ENCODE measurements around the gene NCR3LG1. TPM values are rescaled to one million over a fixed set of nuclear protein-coding genes. Genes with fewer than 3 reads are reported as not detected.

The NCR3LG1 gene
- total and polyA plus RNA-seq, 2 donors (not counting 3 experiments of a cell fraction or from before 2014, with no cell fraction given) = 2.2 to 8.1 TPM

- Histone ChIP-seq H3K9me1 (replicated peaks; ENCODE audit: control insufficient read depth, extremely low read depth, insufficient read depth, low read length) (no peaks in the 10 kb centered on the region), H3K27ac (ENCODE audit: insufficient read depth, low read depth, low read length) (no peak overlapping the region), H3K9ac (replicated peaks; ENCODE audit: extremely low read depth, insufficient read depth, low read length) (no peak overlapping the region), H4K20me1 (replicated peaks; ENCODE audit: control insufficient read depth, extremely low read depth, insufficient read depth, low read length) (no peaks in the 10 kb centered on the region), H3K36me3 (ENCODE audit: control insufficient read depth in 2 of 2, extremely low read depth in 1 of 2, insufficient read depth in 2 of 2, low read length in 2 of 2) (no peaks in the 10 kb centered on the region), H2AFZ (ENCODE audit: low read depth, low read length) (no peak overlapping the region), H3K4me2 (ENCODE audit: insufficient read depth, low read length) (no peak overlapping the region), H3K4me3 (replicated peaks in 1 of 3; ENCODE audit: insufficient read depth in 1 of 3, low read depth in 1 of 3, low read length in 3 of 3) (no peak overlapping the region), H3K79me2 (ENCODE audit: control insufficient read depth, insufficient read depth, low read length) (no peaks in the 10 kb centered on the region), H3K9me3 (replicated peaks; ENCODE audit: control insufficient read depth, insufficient read depth, low read length) (no peaks in the 10 kb centered on the region), H3K4me1 (ENCODE audit: control insufficient read depth, extremely low read depth, insufficient read depth, low read length) (no peaks in the 10 kb centered on the region), H3K27me3 (ENCODE audit: control insufficient read depth in 2 of 2, insufficient read depth in 2 of 2, low read length in 2 of 2) (peaks cover 4 to 10% of the 10 kb centered on the region in 2 experiments)
- POLR2A ChIA-PET = no interaction called here
- intact Hi-C loops (cut with micrococcal nuclease) (no loop called here), dilution Hi-C loops (cut with MboI; ENCODE audit: extremely low pct_ligation_motif_present, low sequenced_read_pairs) (no loop called here)
- no peak for FAIRE-seq
- BruUV-seq (replicated peaks) = no TSS peak
- CTCF ChIA-PET = interaction anchor here (1.4 kb wide), 1 partner anchor 106 kb away, joined by 5 read pairs; no protein-coding TSS in a partner anchor
- no peak for TF ChIP-seq GATA2 (IDR thresholded peaks at IDR 0.05; ENCODE audit: insufficient read depth, insufficient read length, low read depth, low read length)
- no peak for TF ChIP-seq JUN (IDR thresholded peaks at IDR 0.05; ENCODE audit: borderline replicate concordance, insufficient read depth, insufficient read length, low read depth)
- TF ChIP-seq POLR2A (IDR thresholded peaks at IDR 0.05; ENCODE audit: low read depth, low read length) = no peak
- TF ChIP-seq EZH2 (IDR thresholded peaks at IDR 0.05; ENCODE audit: borderline replicate concordance, low read depth, low read length, severe bottlenecking) = no peak
- no peak for TF ChIP-seq POLR2AphosphoS5 (IDR thresholded peaks at IDR 0.05; ENCODE audit: insufficient read depth, low read depth, low read length)
- no peak for TF ChIP-seq FOS (IDR thresholded peaks at IDR 0.05; ENCODE audit: borderline replicate concordance, insufficient read depth, low read length)
- TF ChIP-seq MAX (IDR thresholded peaks at IDR 0.05; ENCODE audit: insufficient read depth, insufficient read length) = no peak
- TF ChIP-seq MYC (IDR thresholded peaks at IDR 0.05; ENCODE audit: low read depth, low read length) = no peak
- no peak for TF ChIP-seq CTCF (IDR thresholded peaks at IDR 0.05; ENCODE audit: extremely low read depth in 1 of 2, insufficient read depth in 1 of 2, low read depth in 1 of 2, low read length in 2 of 2)
- no peak for DNase-seq (ENCODE audit: low read depth, low spot score)
Measured at GRCh38 chr11:17421781-17422180, 70.2 kb downstream of the NCR3LG1 start.

Data from endothelial cell of umbilical vein (primary cell).